ENCODE measurements around the gene DDTL. TPM values are rescaled to one million over a fixed set of nuclear protein-coding genes. Genes with fewer than 3 reads are reported as not detected.

DDTL gene
- total RNA-seq, 1 donor from 2014 or later = 0.20 TPM

DNA sequence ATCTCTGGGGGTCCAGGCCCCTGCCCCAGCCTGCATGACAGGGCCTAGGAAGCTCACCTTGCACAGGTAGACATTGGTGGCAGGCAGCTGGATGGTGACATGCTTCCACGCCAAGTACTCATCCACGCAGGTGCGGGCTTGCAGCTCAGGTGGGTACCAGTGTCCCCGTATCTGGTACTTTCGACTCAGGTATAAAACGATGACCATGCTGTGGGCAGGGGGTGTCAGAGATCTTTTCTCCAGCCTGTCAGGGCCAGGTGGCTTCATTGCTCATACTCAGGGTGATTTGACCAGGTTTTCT is 40.2 kb downstream of the DDTL start:
- DNase-seq = no peak

GRCh38 chr22:24007253-24008021 is 40.7 kb downstream of the DDTL start:
- no peak for DNase-seq

GRCh38 chr22:24008022-24008283 is 41.3 kb downstream of the DDTL start:
- DNase-seq = no peak

DNA sequence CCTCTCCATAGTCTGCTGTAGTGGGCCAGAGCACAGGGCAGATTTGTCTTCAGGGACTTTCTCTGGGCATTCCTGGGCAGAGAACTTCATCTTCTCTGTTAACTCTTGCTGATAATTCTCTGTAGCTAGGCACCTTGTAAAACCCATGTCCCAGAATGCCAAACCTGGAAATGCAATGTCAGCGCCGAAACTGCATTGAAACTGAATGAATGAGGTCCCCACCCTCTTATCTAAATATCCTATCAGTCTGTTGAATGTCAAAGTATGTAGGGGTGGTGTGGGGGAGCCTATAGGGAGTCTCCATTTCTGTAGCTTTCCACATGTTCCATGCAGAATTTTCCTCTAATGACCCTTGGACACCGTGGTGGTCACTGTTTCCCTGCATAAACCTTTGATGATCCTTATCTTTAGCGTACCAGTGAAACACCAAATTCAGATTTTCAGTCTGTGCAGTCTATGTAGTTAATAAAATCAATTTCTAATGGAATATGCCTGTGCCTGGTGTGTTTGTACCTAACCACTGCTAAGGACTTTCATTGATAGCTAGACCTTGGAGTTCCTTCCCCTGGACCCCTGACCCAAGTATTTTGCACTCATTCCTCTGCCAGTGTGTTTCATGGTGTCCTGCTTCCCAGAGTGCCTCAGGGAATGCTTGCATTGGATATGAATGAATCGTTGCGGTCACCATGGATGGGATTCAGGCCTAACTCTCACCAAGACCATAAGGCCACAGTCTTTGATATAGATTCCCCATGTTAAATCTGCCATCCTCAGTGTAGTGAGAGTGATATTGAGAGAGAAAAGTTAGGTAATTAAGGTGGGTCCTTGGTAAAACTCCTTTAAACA is 41.9 kb downstream of the DDTL start:
- DNase-seq = no peak

- no peak for DNase-seq
These were observed 42.7 kb downstream of the DDTL start for GRCh38 chr22:24009227-24010017.

DNA sequence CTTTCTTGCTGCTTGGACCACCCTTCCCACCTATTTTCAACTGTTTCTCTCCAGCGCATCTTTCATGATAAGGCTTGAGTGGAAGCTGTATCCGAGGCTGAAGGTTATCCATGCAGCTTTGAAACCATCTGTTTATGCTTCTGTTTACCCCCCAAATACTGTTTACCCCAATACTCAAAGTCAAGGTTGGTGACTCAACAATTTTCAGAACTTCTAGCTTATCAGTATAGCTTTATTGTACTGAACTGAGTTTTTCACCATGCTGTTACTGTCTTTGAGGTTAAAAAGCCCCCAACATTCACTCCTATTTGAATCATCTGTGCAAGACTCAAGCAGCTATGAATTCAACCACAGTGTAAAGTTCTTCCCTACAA is 43.3 kb downstream of the DDTL start:
- no peak for DNase-seq

GRCh38 chr22:24011735-24012068 is 45.0 kb downstream of the DDTL start:
- DNase-seq = no peak

DNA sequence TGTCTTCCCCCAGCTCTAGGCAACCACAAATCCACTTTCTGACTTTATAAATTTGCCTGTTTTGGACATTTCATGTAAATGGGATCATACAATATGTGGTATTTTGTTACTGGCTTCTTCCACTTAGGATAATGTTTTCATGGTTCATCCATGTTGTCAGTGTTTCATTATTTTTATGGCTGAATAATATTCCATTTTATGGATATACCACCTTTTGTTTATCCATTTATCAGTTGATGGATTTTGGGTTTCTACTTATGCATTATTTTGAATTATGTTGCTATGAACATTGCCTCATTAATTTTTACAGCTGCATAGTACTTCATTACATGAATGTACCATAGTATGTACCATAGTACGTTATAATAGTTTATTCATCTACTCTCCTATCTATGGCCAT is 49.5 kb downstream of the DDTL start:
- DNase-seq = no peak

GRCh38 chr22:24021304-24021703 is 54.6 kb downstream of the DDTL start:
- DNase-seq = no peak

Other genes with a start within 250 kb of the DDTL start
- gene ZNF70, start 215.8 kb upstream of the DDTL start, total RNA-seq = 4.3 TPM
- gene VPREB3, start 212.5 kb upstream of the DDTL start, total RNA-seq = not detected
- gene C22orf15, start 203.9 kb upstream of the DDTL start, total RNA-seq = 0.30 TPM
- gene CHCHD10, start 198.9 kb upstream of the DDTL start, total RNA-seq = 17.1 TPM
- gene MMP11, start 194.0 kb upstream of the DDTL start, total RNA-seq = 4.9 TPM
- gene SMARCB1, start 179.9 kb upstream of the DDTL start, total RNA-seq = 24.8 TPM
- gene DERL3, start 127.9 kb upstream of the DDTL start, total RNA-seq = 0.49 TPM
- gene SLC2A11, start 109.0 kb upstream of the DDTL start, total RNA-seq = 4.2 TPM
- 69.8 TPM for gene MIF, start 72.5 kb upstream of the DDTL start, total RNA-seq
- 0.89 TPM for gene GSTT2B, start 5.7 kb upstream of the DDTL start, total RNA-seq
- 51.6 TPM for gene DDT, start 7.6 kb downstream of the DDTL start, total RNA-seq
- not detected for gene GSTT2, start 13.2 kb downstream of the DDTL start, total RNA-seq
- not detected for gene GSTT4, start 38.6 kb downstream of the DDTL start, total RNA-seq
- gene CABIN1, start 44.4 kb downstream of the DDTL start, total RNA-seq = 39.1 TPM
- 0.99 TPM for gene SUSD2, start 214.6 kb downstream of the DDTL start, total RNA-seq